ENCODE measurements around the gene DTNB.

GRCh38 chr2:25405611-25406295 lies 267.6 kb downstream of the DTNB start:
- no peak for TF ChIP-seq GATA2 (IDR thresholded peaks at IDR 0.05; ENCODE audit: low read depth, low read length)
- no peak for TF ChIP-seq GATA3 (IDR thresholded peaks at IDR 0.05; ENCODE audit: low read depth, low read length)
